ENCODE data around the gene BPIFB6.

BPIFB6 gene

GRCh38 chr20:33062105-33062824 lies 30.8 kb downstream of the BPIFB6 start:
- H3K4me1 ChIP-seq (ENCODE audit: control insufficient read depth, low read length) = no peaks in the 10 kb centered on the region
- no peak overlapping the region for H3K4me2 ChIP-seq (ENCODE audit: low read length)
- 0 out of 2 replicates have a peak, but pooled peaks cover 3% of the 10 kb centered on the region for H3K27me3 ChIP-seq (ENCODE audit: control insufficient read depth, low read length)
- no peaks in the 10 kb centered on the region for H3K9me2 ChIP-seq (replicated peaks; ENCODE audit: control insufficient read depth, low read length)
- TF ChIP-seq CTCF (IDR thresholded peaks at IDR 0.05; ENCODE audit: low read depth, low read length, poor library complexity, severe bottlenecking) (no peak), EZH2phosphoT487 (IDR thresholded peaks at IDR 0.05; ENCODE audit: borderline replicate concordance, low read length) (no peak)
- no peaks in the 10 kb centered on the region for H3K79me2 ChIP-seq (ENCODE audit: control insufficient read depth, low read length)
- H3K9me3 ChIP-seq (ENCODE audit: control insufficient read depth, insufficient read depth, low read length) = no peaks in the 10 kb centered on the region
- H3K36me3 ChIP-seq (ENCODE audit: control insufficient read depth, low read length) = no peaks in the 10 kb centered on the region
- H3F3A ChIP-seq (ENCODE audit: control insufficient read depth, insufficient read depth) = no peaks in the 10 kb centered on the region
- H4K20me1 ChIP-seq (ENCODE audit: control insufficient read depth, insufficient read depth, low read depth, low read length) = no peaks in the 10 kb centered on the region
- H3K4me3 ChIP-seq (ENCODE audit: low read length) = no peak overlapping the region
- H3K27ac ChIP-seq (ENCODE audit: low read depth, low read length) = no peak overlapping the region

- Histone ChIP-seq H3K9me2 (replicated peaks; ENCODE audit: control insufficient read depth, low read length) (no peaks in the 10 kb centered on the region), H3K27ac (ENCODE audit: low read depth, low read length) (no peak overlapping the region), H3K36me3 (ENCODE audit: control insufficient read depth, low read length) (no peaks in the 10 kb centered on the region), H3K4me2 (ENCODE audit: low read length) (no peak overlapping the region), H3K27me3 (ENCODE audit: control insufficient read depth, low read length) (0 out of 2 replicates have a peak, but pooled peaks cover 3% of the 10 kb centered on the region), H3K4me3 (ENCODE audit: low read length) (no peak overlapping the region), H3K79me2 (ENCODE audit: control insufficient read depth, low read length) (no peaks in the 10 kb centered on the region), H3K9me3 (ENCODE audit: control insufficient read depth, insufficient read depth, low read length) (no peaks in the 10 kb centered on the region), H3F3A (ENCODE audit: control insufficient read depth, insufficient read depth) (no peaks in the 10 kb centered on the region), H3K4me1 (ENCODE audit: control insufficient read depth, low read length) (no peaks in the 10 kb centered on the region), H4K20me1 (ENCODE audit: control insufficient read depth, insufficient read depth, low read depth, low read length) (no peaks in the 10 kb centered on the region)
- TF ChIP-seq CTCF (IDR thresholded peaks at IDR 0.05; ENCODE audit: low read depth, low read length, poor library complexity, severe bottlenecking) = no peak
- TF ChIP-seq EZH2phosphoT487 (IDR thresholded peaks at IDR 0.05; ENCODE audit: borderline replicate concordance, low read length) = no peak
Observed at GRCh38 chr20:33062825-33063149, 31.3 kb downstream of the BPIFB6 start.

- Histone ChIP-seq H4K20me1 (ENCODE audit: control insufficient read depth, insufficient read depth, low read depth, low read length) (no peaks in the 10 kb centered on the region), H3K9me2 (replicated peaks; ENCODE audit: control insufficient read depth, low read length) (no peaks in the 10 kb centered on the region), H3K4me3 (ENCODE audit: low read length) (no peak overlapping the region), H3F3A (ENCODE audit: control insufficient read depth, insufficient read depth) (no peaks in the 10 kb centered on the region), H3K27me3 (ENCODE audit: control insufficient read depth, low read length) (0 out of 2 replicates have a peak, but pooled peaks cover 3% of the 10 kb centered on the region), H3K4me2 (ENCODE audit: low read length) (no peak overlapping the region), H3K27ac (ENCODE audit: low read depth, low read length) (no peak overlapping the region), H3K36me3 (ENCODE audit: control insufficient read depth, low read length) (no peaks in the 10 kb centered on the region), H3K9me3 (ENCODE audit: control insufficient read depth, insufficient read depth, low read length) (no peaks in the 10 kb centered on the region), H3K4me1 (ENCODE audit: control insufficient read depth, low read length) (no peaks in the 10 kb centered on the region), H3K79me2 (ENCODE audit: control insufficient read depth, low read length) (no peaks in the 10 kb centered on the region)
- TF ChIP-seq CTCF (IDR thresholded peaks at IDR 0.05; ENCODE audit: low read depth, low read length, poor library complexity, severe bottlenecking) (no peak), EZH2phosphoT487 (IDR thresholded peaks at IDR 0.05; ENCODE audit: borderline replicate concordance, low read length) (no peak)
Observed at GRCh38 chr20:33063271-33063670, 31.8 kb downstream of the BPIFB6 start.

Measured in DOHH2 (cell line).